ENCODE measurements around the gene FXYD5. TPM values are rescaled to one million over a fixed set of nuclear protein-coding genes. Genes with fewer than 3 reads are reported as not detected.

The FXYD5 gene
- total RNA-seq, 1 experiment from 2014 or later = 100 TPM

GRCh38 chr19:35184267-35184666, 29.7 kb downstream of the FXYD5 start:
- Histone ChIP-seq H3K27me3 (ENCODE audit: insufficient read depth, low read length) (no peaks in the 10 kb centered on the region; the same call in 1 of the 2 replicates), H3K14ac (ENCODE audit: insufficient read depth, low read length) (no peak overlapping the region), H2BK20ac (ENCODE audit: low read depth, low read length, poor library complexity, severe bottlenecking) (no peak overlapping the region), H2BK5ac (ENCODE audit: insufficient read length, low read length) (no peak overlapping the region), H2BK12ac (ENCODE audit: insufficient read length, low read depth, low read length) (no peak overlapping the region), H3K4me1 (ENCODE audit: insufficient read depth, low read length) (no peaks in the 10 kb centered on the region), H4K91ac (ENCODE audit: insufficient read length, low read depth, low read length) (no peak overlapping the region), H2AFZ (ENCODE audit: low read length) (no peak overlapping the region), H4K20me1 (ENCODE audit: control insufficient read depth, insufficient read depth, insufficient read length) (no peaks in the 10 kb centered on the region), H3K4me2 (ENCODE audit: insufficient read depth, insufficient read length, low read length) (no peak overlapping the region), H4K8ac (replicated peaks; ENCODE audit: insufficient read length, low read depth, low read length) (no peak overlapping the region), H3K18ac (ENCODE audit: insufficient read length, low read depth, low read length) (no peak overlapping the region), H3K4ac (ENCODE audit: low read depth, low read length) (no peak overlapping the region), H3K79me1 (ENCODE audit: insufficient read depth, low read depth, low read length, poor library complexity, severe bottlenecking) (no peaks in the 10 kb centered on the region), H2BK120ac (ENCODE audit: low read depth, low read length, poor library complexity, severe bottlenecking) (no peak overlapping the region), H3K27ac (ENCODE audit: insufficient read length, low read depth, low read length) (no peak overlapping the region), H3K9me3 (ENCODE audit: control insufficient read depth, low read depth, low read length) (no peaks in the 10 kb centered on the region), H4K5ac (ENCODE audit: insufficient read length, low read depth, low read length) (no peak overlapping the region), H2BK15ac (ENCODE audit: low read depth, low read length) (no peak overlapping the region), H2AK5ac (ENCODE audit: insufficient read length, low read length) (no peak overlapping the region), H3K56ac (ENCODE audit: insufficient read length, low read depth, low read length) (no peak overlapping the region), H3K23me2 (ENCODE audit: insufficient read length, low read depth, low read length, poor library complexity, severe bottlenecking) (no peaks in the 10 kb centered on the region), H3K79me2 (ENCODE audit: insufficient read depth, low read length) (no peaks in the 10 kb centered on the region), H3T11ph (ENCODE audit: low read length) (no peak overlapping the region), H3K9ac (ENCODE audit: extremely low read depth, insufficient read length, low read length) (no peak overlapping the region), H3K23ac (ENCODE audit: insufficient read length, low read depth, low read length) (no peak overlapping the region)
- no peak for DNase-seq
- peaks cover 5% of the 10 kb centered on the region for H3K27me3 Mint-ChIP-seq (ENCODE audit: low read depth)
- no CpG with 5 or more reads among the region's 1 CpG for WGBS (ENCODE audit: extremely low coverage, insufficient read length, low lambda C conversion rate)
- H3K4me3 Mint-ChIP-seq = no peak overlapping the region
- no peak overlapping the region for H3K27ac Mint-ChIP-seq
- no peak for TF ChIP-seq CTCF (conservative IDR thresholded peaks at IDR 0.05)
- H3K9me3 Mint-ChIP-seq = peaks cover 0 to 7% of the 10 kb centered on the region in 2 experiments
- peaks cover 0 to 3% (median 0%) of the 10 kb centered on the region in 3 experiments; a peak in 1 of 7 replicates for H3K36me3 Mint-ChIP-seq (ENCODE audit: insufficient read depth in 1 of 3, low read depth in 3 of 3)
- H3K4me1 Mint-ChIP-seq = peaks cover 0 to 3% of the 10 kb centered on the region in 2 experiments; a peak in 1 of 4 replicates
